NCI-H2107 treated with DMSO at 0.1 percent for 48 hours (cell line): ENCODE data around the gene PPM1E.
"Not testable (repeated sequence)": the region's sequence is repeated elsewhere in the genome, so short reads cannot be mapped to it uniquely, and the experiment has no call there.

Experiments used
- DNase-seq: peaks from one replicate; lab custom pipeline; 2025; ENCODE audit not compliant: unreplicated experiment; lab: John Stamatoyannopoulos, UW

PPM1E gene

GRCh38 chr17:58755577-58756245 is at the start of gene PPM1E:
Gene PPM1E, plus strand, starts transcription at chr17:58755854.
- peak; percentile 48 for DNase-seq

- DNase-seq = no peak
These were observed 49.1 kb upstream of the PPM1E start for GRCh38 chr17:58706351-58707140.

GRCh38 chr17:58710948-58711552 is 44.6 kb upstream of the PPM1E start:
- DNase-seq = peak; percentile 29

GRCh38 chr17:58722274-58722673 is 33.4 kb upstream of the PPM1E start:
- DNase-seq = no peak

GRCh38 chr17:58722696-58723095 is 33.0 kb upstream of the PPM1E start:
- DNase-seq = no peak

- no peak for DNase-seq
These were observed 26.9 kb upstream of the PPM1E start for GRCh38 chr17:58728798-58729197.

- no peak for DNase-seq
These were observed 24.7 kb upstream of the PPM1E start for GRCh38 chr17:58730937-58731336.

GRCh38 chr17:58734040-58734439 is 21.6 kb upstream of the PPM1E start:
- no peak for DNase-seq

- DNase-seq = no peak
These were observed 20.8 kb upstream of the PPM1E start for GRCh38 chr17:58734811-58735210.

- no peak for DNase-seq
These were observed 14.5 kb upstream of the PPM1E start for GRCh38 chr17:58741121-58741625.

- no peak for DNase-seq
These were observed 8.0 kb upstream of the PPM1E start for GRCh38 chr17:58747674-58748073.

GRCh38 chr17:58749627-58750026 is 6.0 kb upstream of the PPM1E start:
- not testable (repeated sequence) for DNase-seq

GRCh38 chr17:58753026-58753425 is 2.6 kb upstream of the PPM1E start:
- DNase-seq = no peak

- no peak for DNase-seq
These were observed 431 bp upstream of the PPM1E start for GRCh38 chr17:58755269-58755576.

- DNase-seq = peak; percentile 28
These were observed 850 bp downstream of the PPM1E start for GRCh38 chr17:58756246-58757161.

GRCh38 chr17:58757162-58757613 is 1.5 kb downstream of the PPM1E start:
- DNase-seq = peak; percentile 6

GRCh38 chr17:58758890-58759289 is 3.2 kb downstream of the PPM1E start:
- DNase-seq = no peak

GRCh38 chr17:58759522-58759921 is 3.9 kb downstream of the PPM1E start:
- DNase-seq = no peak

GRCh38 chr17:58760248-58760647 is 4.6 kb downstream of the PPM1E start:
- DNase-seq = no peak

GRCh38 chr17:58763263-58763662 is 7.6 kb downstream of the PPM1E start:
- DNase-seq = no peak

- DNase-seq = no peak
These were observed 8.7 kb downstream of the PPM1E start for GRCh38 chr17:58764373-58764772.
